GM19035 (cell line): ENCODE data around the gene HTRA3.

Source experiments
- ATAC-seq: cut with Tn5 transposase; IDR thresholded peaks from one replicate; pipeline ENCODE4 v1.9.1; 2021; ENCODE audit not compliant: unreplicated experiment

HTRA3 gene

GRCh38 chr4:8245884-8246833 is 23.4 kb upstream of the HTRA3 start:
- ATAC-seq = no peak

GRCh38 chr4:8247047-8247930 is 22.3 kb upstream of the HTRA3 start:
- ATAC-seq = no peak

- no peak for ATAC-seq
Observed at GRCh38 chr4:8248091-8248490, 21.5 kb upstream of the HTRA3 start.

- ATAC-seq = no peak
Observed at GRCh38 chr4:8250227-8250626, 19.3 kb upstream of the HTRA3 start.

GRCh38 chr4:8250637-8251036 is 18.9 kb upstream of the HTRA3 start:
- ATAC-seq = no peak

- ATAC-seq = no peak
Observed at GRCh38 chr4:8251110-8251883, 18.3 kb upstream of the HTRA3 start.

GRCh38 chr4:8252301-8253173 is 17.0 kb upstream of the HTRA3 start:
- no peak for ATAC-seq

GRCh38 chr4:8254076-8254475 is 15.5 kb upstream of the HTRA3 start:
- no peak for ATAC-seq

- ATAC-seq = no peak
Observed at GRCh38 chr4:8255698-8256441, 13.7 kb upstream of the HTRA3 start.

GRCh38 chr4:8257854-8258253 is 11.7 kb upstream of the HTRA3 start:
- ATAC-seq = no peak

- no peak for ATAC-seq
Observed at GRCh38 chr4:8258552-8259212, 10.9 kb upstream of the HTRA3 start.

- ATAC-seq = no peak
Observed at GRCh38 chr4:8259743-8260430, 9.7 kb upstream of the HTRA3 start.

- no peak for ATAC-seq
Observed at GRCh38 chr4:8260656-8261111, 8.9 kb upstream of the HTRA3 start.

GRCh38 chr4:8261851-8262535 is 7.6 kb upstream of the HTRA3 start:
- no peak for ATAC-seq

- ATAC-seq = no peak
Observed at GRCh38 chr4:8262637-8263322, 6.8 kb upstream of the HTRA3 start.

- no peak for ATAC-seq
Observed at GRCh38 chr4:8263397-8263796, 6.2 kb upstream of the HTRA3 start.

GRCh38 chr4:8264106-8264505 is 5.4 kb upstream of the HTRA3 start:
- ATAC-seq = no peak
